ENCODE data around the gene SMG9. TPM values are rescaled to one million over a fixed set of nuclear protein-coding genes. Genes with fewer than 3 reads are reported as not detected.

The SMG9 gene
- total and polyA plus RNA-seq, 2 of the 4 experiments (the other 2 are of a cell fraction), result 4.8 to 24.3 TPM

DNA sequence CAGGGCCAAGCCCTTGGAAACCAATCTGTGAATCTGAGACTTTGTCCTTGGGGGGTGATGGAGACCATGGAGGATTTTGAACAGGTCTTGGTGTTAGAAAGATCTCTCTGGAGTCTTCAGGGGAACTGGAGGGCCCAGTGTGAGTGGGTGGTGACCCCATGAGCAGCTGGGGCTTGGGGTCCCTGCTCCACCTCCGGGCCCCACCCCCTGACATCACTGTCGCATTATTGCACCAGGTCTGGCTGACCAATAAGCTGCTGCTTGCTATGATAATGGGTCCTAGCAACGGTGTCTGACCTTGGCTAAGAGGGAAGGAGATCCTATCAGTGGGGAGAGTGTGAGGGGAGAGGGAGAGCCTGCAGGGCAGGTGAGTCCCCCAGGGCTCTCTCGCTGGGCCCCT lies 39.0 kb downstream of the SMG9 start, which contains the start of gene IRGC:
TSS of gene IRGC (plus strand) at position 301 of the 400 bp plus-strand sequence. CDS start 2,483 bp downstream, outside the sequence.
- Histone ChIP-seq H4K8ac (ENCODE audit: low read depth in 2 of 2, low read length in 2 of 2) (no peak within 1 kb of the TSS), H2AK5ac (ENCODE audit: low read depth, low read length) (no peak within 1 kb of the TSS), H3K18ac (ENCODE audit: low read depth, low read length) (no peak within 1 kb of the TSS), H3K27ac (ENCODE audit: insufficient read depth, low read length) (no peak within 1 kb of the TSS), H4K5ac (ENCODE audit: low read depth, low read length) (no peak within 1 kb of the TSS), H3K4me3 (ENCODE audit: insufficient read depth, low read depth, low read length) (no peak within 1 kb of the TSS), H2BK20ac (ENCODE audit: low read depth, low read length) (no peak within 1 kb of the TSS), H3K27me3 (ENCODE audit: control insufficient read depth, insufficient read depth, low read length) (no peaks in the 10 kb centered on the region; the same call in 1 of the 2 replicates), H3K9me1 (ENCODE audit: insufficient read depth, low read length) (no peaks in the 10 kb centered on the region), H2BK120ac (ENCODE audit: low read depth, low read length) (no peak within 1 kb of the TSS), H2BK5ac (ENCODE audit: low read depth, low read length, poor library complexity, severe bottlenecking) (no peak within 1 kb of the TSS), H3K9me3 (ENCODE audit: control insufficient read depth, insufficient read depth, low read length) (no peaks in the 10 kb centered on the region), H3K4me2 (ENCODE audit: low read depth, low read length) (no peak within 1 kb of the TSS), H2AK9ac (replicated peaks; ENCODE audit: low read depth, low read length, poor library complexity) (no peak within 1 kb of the TSS), H3K56ac (ENCODE audit: extremely low read depth, insufficient read depth, low read length) (no peak within 1 kb of the TSS), H3K4ac (ENCODE audit: low read depth, low read length) (no peak within 1 kb of the TSS), H3K14ac (replicated peaks; ENCODE audit: low read depth, low read length) (no peak within 1 kb of the TSS), H2AFZ (replicated peaks; ENCODE audit: low read length, poor library complexity) (no peak within 1 kb of the TSS), H4K20me1 (ENCODE audit: insufficient read depth, low read length) (no peaks in the 10 kb centered on the region), H3K23ac (ENCODE audit: low read depth, low read length) (no peak within 1 kb of the TSS), H4K91ac (ENCODE audit: insufficient read depth, low read depth, low read length) (no peak within 1 kb of the TSS), H3K79me1 (ENCODE audit: low read depth in 1 of 2, low read length in 2 of 2) (no peaks in the 10 kb centered on the region), H3K4me1 (ENCODE audit: control insufficient read depth, insufficient read depth, low read length) (no peaks in the 10 kb centered on the region), H3K9ac (ENCODE audit: low read depth, low read length) (no peak within 1 kb of the TSS), H2BK15ac (ENCODE audit: low read depth, low read length) (no peak within 1 kb of the TSS), H3K36me3 (ENCODE audit: control insufficient read depth, insufficient read depth, low read length) (no peaks in the 10 kb centered on the region)
- dilution Hi-C loops (cut with HindIII; ENCODE audit: low sequenced_read_pairs, unreplicated experiment), result no loop called here
- intact Hi-C loops (cut with micrococcal nuclease), result no loop called here
- ATAC-seq (ENCODE audit: low read depth) (no peak), DNase-seq (no peak)
- no CpG with 5 or more reads among the region's 4 CpGs for WGBS, 2 experiments (ENCODE audit: extremely low coverage in 2 of 2, insufficient read length in 1 of 2)
- no TSS peak for BruUV-seq (replicated peaks)
- ChIA-PET CTCF (interaction anchor here (0.6 to 1.0 kb wide), 2 partner anchors 19 to 183 kb away, joined by 3 to 4 read pairs; partner anchors contain the start of gene ZNF575), POLR2A (ENCODE audit: unreplicated experiment) (no interaction called here)
- in situ Hi-C loops (cut with MboI; ENCODE audit: low sequenced_read_pairs), result no loop called here
- no peak for TF ChIP-seq MAFK (IDR thresholded peaks at IDR 0.05; ENCODE audit: low read depth, low read length)
- TF ChIP-seq RAD21 (IDR thresholded peaks at IDR 0.05; ENCODE audit: low read length), result no peak
- no peak for TF ChIP-seq SMC3 (IDR thresholded peaks at IDR 0.05; ENCODE audit: low read depth, low read length)
- TF ChIP-seq BHLHE40 (IDR thresholded peaks at IDR 0.05; ENCODE audit: low read depth, low read length), result no peak
- TF ChIP-seq CHD1 (IDR thresholded peaks at IDR 0.05; ENCODE audit: low read depth, low read length), result no peak
- TF ChIP-seq CTCF (conservative IDR thresholded peaks at IDR 0.05; ENCODE audit: low read depth, low read length), result no peak
- TF ChIP-seq RCOR1 (IDR thresholded peaks at IDR 0.05; ENCODE audit: insufficient replicate concordance, low read length), result no peak
- TF ChIP-seq NFE2L2 (IDR thresholded peaks at IDR 0.05; ENCODE audit: low read depth, low read length), result no peak
- TF ChIP-seq RFX5 (IDR thresholded peaks at IDR 0.05; ENCODE audit: low read depth, low read length), result no peak
- TF ChIP-seq FOS (IDR thresholded peaks at IDR 0.05; ENCODE audit: low read depth, low read length), result no peak
- TF ChIP-seq POLR2A (IDR thresholded peaks at IDR 0.05; ENCODE audit: low read depth, low read length), result no peak
- TF ChIP-seq USF2 (IDR thresholded peaks at IDR 0.05; ENCODE audit: low read depth, low read length), result no peak
- no peak for TF ChIP-seq MXI1 (IDR thresholded peaks at IDR 0.05; ENCODE audit: borderline replicate concordance, low read depth, low read length)
